Stimulated activated CD4-positive, alpha-beta T cell treated with anti-CD3 and anti-CD28 coated beads, Interleukin-4, amount 100 ng/mL, for 4 hours (primary cell): Measurements from ENCODE around the gene LPP.

ENCODE experiments used
- DNase-seq, 2 experiments: peaks; one replicate each; pipeline ENCODE4 v3.0.0-alpha.2; 2020

Gene LPP

GRCh38 chr3:188446766-188447165 lies 292.8 kb downstream of the LPP start:
- no peak for DNase-seq

GRCh38 chr3:188448813-188449212 lies 294.9 kb downstream of the LPP start:
- DNase-seq = no peak

DNA sequence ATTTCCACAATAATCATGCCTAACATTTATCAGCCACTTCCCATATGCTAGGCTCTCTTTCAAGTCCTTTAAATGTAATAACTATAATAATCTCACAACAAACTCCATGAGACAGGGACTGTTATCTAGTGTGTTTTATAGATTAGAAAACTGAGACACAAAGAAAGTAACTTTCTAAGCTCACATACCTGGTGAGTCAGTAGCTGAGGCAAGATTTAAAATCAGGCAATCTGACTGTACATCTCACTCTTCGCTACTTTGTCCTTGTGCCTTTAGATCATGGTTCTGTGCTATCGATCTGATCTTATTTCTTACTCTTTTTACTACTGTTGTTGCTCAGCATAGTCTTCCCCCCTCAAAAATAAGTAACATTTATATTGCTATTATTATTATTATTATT lies 295.5 kb downstream of the LPP start:
- DNase-seq = no peak

DNA sequence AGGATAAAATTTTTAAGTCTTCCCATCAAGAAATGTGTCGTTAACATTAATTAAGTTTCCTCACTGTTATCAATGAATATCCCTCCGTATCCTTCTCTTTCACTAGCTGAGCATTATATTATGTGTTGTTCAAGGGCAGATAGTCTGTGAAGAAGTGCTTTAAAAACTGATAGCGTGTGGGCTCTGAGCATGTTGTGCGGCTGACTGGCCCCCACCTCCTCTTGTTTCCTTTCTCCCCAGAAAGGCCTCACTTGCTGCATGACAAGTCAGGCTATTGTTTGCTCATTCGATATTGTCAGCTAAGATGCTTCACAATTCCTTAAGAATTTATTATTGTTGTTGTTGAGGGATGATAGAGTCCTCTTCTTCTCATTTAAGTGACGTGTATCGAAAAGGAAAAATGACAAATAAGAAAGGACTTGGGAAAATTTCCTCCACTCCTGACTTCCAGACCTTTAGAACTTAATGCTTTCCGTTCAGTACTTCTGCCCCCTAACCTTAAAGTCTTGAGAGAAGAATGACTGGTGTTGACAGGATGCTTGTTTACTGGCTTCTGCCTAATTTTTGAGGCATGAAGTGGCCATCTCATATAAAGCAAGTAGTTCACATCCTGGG lies 298.3 kb downstream of the LPP start:
- no peak for DNase-seq

GRCh38 chr3:188453431-188454384 lies 299.8 kb downstream of the LPP start:
- no peak for DNase-seq

DNA sequence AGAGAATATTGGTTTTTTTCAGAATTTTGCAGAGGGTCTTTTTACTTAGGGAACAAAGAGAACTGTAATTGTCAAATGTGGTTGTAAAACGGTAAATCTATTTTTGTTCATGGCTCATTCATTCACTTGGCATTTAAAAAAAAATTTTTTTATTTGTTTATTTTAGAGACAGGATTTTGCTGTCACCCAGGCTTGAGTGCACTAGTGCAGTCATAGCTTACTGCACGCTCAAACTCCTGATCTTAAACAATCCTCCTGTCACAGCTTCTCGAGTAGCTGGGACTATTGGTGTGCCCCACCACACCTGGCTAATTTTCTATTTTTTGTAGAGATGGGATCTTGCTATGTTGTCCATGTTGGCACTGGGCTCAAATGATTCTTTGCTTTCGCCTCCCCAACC lies 301.8 kb downstream of the LPP start:
- no peak for DNase-seq

GRCh38 chr3:188458756-188459155 lies 304.8 kb downstream of the LPP start:
- no peak for DNase-seq

DNA sequence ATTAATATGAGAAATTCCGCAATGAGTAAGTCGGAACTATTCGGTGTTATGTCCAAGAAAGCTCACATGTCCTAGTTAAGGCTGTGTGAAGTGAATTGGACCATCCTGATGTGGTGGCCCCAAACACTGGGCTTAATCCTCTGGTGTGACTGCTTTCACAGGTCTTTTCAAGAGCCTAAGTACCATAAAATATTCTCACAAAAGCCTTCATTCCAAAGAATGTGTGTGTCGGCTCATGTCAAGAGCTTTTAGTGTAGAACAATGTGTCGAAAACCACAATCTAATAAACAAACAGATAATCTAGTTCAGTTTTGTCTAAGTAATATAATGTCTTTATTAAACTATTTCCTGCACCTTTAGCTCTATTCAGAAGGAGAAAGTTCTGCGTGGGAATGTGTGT lies 311.4 kb downstream of the LPP start:
- no peak for DNase-seq

DNA sequence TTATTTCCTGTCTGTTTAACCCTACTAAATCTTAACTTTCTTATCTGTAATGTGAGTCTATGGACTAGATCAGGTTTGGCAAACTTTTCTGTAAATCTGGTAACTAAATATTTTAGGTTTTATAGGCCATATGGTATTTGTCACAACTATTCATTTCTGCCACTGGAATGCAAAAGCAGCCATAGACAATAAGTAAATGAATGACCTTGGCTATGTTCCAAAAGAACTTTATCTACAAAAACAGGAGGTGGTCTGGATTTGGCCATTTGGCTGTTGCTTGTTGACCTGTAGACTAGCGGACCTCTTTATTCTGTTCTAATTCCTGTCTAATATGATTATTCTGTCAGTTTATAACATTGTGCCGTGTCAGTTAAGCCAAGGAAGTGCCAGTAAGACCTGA lies 314.2 kb downstream of the LPP start:
- no peak for DNase-seq

DNA sequence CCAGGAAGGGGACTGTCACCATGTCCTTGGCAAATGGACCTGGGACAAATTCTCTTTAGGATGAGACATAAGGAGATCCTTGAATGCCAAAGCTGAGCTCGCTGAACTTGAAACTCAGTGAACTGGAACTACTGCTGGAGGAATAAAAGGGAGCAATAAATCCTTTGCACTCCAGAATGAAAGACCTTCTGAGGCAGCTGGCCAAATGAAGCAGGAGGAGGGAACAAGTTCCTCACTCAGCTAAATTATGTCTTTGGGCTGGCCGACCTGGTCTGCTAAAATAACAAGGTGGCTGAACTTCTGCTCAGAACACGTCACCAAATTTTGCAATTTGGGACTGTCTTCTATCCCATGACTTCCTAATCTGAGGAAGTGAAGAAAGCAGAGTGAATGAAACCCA lies 314.7 kb downstream of the LPP start:
- no peak for DNase-seq

GRCh38 chr3:188469228-188469885 lies 315.4 kb downstream of the LPP start:
- no peak for DNase-seq

- DNase-seq = no peak
Observed at GRCh38 chr3:188470508-188471130, 316.7 kb downstream of the LPP start.

- no peak for DNase-seq
Observed at GRCh38 chr3:188471723-188472122, 317.8 kb downstream of the LPP start.

GRCh38 chr3:188472336-188472735 lies 318.4 kb downstream of the LPP start:
- no peak for DNase-seq

GRCh38 chr3:188473045-188473444 lies 319.1 kb downstream of the LPP start:
- no peak for DNase-seq

DNA sequence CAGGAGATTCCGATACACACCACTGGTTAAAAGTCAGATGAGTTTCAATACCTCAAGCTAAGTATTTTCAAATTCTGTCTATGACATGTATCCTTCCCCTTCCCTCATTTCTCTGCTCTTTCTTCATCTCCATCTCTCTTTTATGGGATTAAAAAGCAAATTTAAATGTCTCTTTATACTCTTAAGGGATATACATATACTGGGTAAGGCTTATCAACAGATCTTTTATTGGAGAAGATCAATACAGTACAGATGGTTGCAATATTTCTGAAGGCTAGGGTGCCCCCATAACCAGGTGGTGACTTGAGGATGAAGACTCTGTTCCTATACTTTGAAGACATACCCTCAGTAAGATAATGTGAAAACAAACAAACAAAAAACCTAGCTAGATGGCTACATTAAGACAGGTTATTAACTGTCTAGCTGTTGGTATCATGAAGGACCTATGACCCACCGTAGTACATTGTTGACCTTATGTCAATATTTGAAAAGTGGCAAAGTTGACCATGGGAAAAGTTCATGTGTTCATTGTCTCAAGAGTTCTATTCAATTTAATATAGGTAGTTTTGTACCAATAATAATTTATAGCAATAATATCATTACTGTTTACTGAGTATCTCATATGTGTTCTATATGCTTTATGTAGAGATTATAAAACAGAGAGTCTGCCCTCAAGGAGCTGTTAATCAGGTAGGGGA lies 319.8 kb downstream of the LPP start:
- no peak for DNase-seq

- DNase-seq = no peak
Observed at GRCh38 chr3:188476935-188477334, 323.0 kb downstream of the LPP start.

- DNase-seq = no peak
Observed at GRCh38 chr3:188480011-188480410, 326.1 kb downstream of the LPP start.

GRCh38 chr3:188482929-188483328 lies 329.0 kb downstream of the LPP start:
- DNase-seq = no peak

DNA sequence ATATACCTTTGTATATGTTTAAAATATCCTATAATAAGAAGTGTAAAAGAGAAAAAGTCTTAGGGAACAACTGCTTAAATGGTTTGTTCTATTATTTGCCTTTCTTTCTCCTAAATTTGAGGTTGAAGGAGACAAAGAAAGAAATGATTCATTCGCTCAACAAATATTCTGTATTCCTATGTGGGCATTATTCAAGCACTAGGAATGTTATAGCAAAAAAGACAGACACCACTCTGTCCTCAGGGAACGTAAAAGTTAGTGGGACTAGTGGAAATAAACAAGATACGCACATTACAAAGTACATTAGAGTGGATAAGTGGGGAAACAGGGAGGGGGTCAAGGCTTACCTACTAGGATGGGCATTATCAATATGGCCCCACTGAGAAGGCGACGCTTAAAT lies 332.2 kb downstream of the LPP start:
- no peak for DNase-seq

GRCh38 chr3:188486952-188487351 lies 333.0 kb downstream of the LPP start:
- no peak for DNase-seq

- no peak for DNase-seq
Observed at GRCh38 chr3:188487652-188488051, 333.7 kb downstream of the LPP start.

GRCh38 chr3:188488801-188489200 lies 334.8 kb downstream of the LPP start:
- DNase-seq = no peak
